GM12875 (cell line): ENCODE measurements around the gene ZBTB32.

ENCODE experiments used
- H3K4me3 ChIP-seq: one replicate; pipeline ENCODE4 v1.5.1; 2011; ENCODE audit warnings: low read depth, low read length, control low read depth
- TF ChIP-seq, protein P1 (sequence below): IDR thresholded peaks from 2 replicates; pipeline ENCODE4 v1.5.1; 2011; ENCODE audit warnings: low read depth, mild to moderate bottlenecking, control low read depth, inconsistent platforms, low read length, moderate library complexity, borderline replicate concordance; ENCODE audit not compliant: insufficient read depth

Gene ZBTB32

DNA sequence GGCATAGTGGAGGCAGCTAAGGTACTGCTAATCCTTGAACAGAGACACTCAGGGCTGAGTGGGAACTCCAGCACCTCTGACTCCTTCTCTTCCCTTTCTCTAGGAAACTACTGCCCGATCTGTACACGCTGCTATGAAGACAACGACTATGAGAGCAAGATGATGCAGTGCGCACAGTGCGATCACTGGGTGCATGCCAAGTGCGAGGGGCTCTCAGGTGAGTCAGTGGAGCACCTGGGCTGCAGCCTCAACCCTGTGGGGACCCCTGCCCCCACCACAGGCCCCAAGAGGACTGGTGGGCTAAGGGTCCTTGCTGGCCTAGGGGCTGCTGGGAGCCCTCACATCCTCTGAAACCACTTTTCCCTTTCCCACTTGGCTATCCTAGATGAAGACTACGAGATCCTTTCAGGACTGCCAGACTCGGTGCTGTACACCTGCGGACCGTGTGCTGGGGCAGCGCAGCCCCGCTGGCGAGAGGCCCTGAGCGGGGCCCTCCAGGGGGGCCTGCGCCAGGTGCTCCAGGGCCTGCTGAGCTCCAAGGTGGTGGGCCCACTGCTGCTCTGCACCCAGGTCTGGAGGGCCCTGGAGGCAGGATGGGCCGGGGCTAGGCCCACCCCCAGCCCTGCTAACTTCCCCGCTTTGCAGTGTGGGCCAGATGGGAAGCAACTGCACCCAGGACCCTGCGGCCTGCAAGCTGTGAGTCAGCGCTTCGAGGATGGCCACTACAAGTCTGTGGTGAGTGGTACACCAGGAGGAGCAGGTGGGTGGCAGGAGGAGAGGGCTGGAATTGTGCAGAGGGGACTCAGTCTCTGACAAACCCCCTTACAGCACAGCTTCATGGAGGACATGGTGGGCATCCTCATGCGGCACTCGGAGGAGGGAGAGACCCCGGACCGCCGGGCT is 22.9 kb downstream of the ZBTB32 start:
- TF ChIP-seq, protein P1, sequence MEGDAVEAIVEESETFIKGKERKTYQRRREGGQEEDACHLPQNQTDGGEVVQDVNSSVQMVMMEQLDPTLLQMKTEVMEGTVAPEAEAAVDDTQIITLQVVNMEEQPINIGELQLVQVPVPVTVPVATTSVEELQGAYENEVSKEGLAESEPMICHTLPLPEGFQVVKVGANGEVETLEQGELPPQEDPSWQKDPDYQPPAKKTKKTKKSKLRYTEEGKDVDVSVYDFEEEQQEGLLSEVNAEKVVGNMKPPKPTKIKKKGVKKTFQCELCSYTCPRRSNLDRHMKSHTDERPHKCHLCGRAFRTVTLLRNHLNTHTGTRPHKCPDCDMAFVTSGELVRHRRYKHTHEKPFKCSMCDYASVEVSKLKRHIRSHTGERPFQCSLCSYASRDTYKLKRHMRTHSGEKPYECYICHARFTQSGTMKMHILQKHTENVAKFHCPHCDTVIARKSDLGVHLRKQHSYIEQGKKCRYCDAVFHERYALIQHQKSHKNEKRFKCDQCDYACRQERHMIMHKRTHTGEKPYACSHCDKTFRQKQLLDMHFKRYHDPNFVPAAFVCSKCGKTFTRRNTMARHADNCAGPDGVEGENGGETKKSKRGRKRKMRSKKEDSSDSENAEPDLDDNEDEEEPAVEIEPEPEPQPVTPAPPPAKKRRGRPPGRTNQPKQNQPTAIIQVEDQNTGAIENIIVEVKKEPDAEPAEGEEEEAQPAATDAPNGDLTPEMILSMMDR: no peak
- H3K4me3 ChIP-seq: no peak overlapping the region

GRCh38 chr19:35727956-35728706 is 23.8 kb downstream of the ZBTB32 start:
- TF ChIP-seq, protein P1: no peak
- no peak overlapping the region for H3K4me3 ChIP-seq

- TF ChIP-seq, protein P1: no peak
- H3K4me3 ChIP-seq: no peak overlapping the region
These were observed 24.7 kb downstream of the ZBTB32 start for GRCh38 chr19:35729021-35729420.

DNA sequence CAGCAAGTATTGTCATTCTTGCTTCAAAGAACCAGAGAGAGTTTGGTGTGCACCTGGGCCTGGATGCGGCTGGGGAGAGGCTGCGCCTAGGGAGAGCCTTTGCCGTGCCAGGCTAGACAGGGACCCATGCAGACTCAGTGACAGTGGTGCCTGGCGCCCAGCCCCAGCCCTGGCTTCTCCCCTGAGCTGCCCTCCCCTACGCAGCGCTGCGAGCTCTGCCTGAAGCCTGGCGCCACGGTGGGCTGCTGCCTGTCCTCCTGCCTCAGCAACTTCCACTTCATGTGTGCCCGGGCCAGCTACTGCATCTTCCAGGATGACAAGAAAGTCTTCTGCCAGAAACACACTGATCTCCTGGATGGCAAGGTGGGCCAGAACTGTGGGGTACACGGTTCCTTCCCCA is 25.4 kb downstream of the ZBTB32 start:
- no peak overlapping the region for H3K4me3 ChIP-seq
- TF ChIP-seq, protein P1: no peak

DNA sequence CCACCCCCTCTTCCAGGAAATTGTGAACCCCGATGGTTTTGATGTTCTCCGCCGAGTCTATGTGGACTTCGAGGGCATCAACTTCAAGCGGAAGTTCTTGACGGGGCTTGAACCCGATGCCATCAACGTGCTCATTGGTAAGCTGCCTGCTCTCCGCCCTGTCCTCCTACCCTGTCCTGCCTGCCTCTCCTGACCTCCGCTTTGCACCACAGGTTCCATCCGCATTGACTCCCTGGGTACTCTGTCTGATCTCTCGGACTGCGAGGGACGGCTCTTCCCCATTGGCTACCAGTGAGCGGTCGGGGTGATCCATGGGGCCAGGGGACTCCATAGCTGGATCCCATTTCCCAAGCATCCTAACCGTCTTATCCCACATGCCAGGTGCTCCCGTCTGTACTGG is 26.0 kb downstream of the ZBTB32 start:
- TF ChIP-seq, protein P1: no peak
- no peak overlapping the region for H3K4me3 ChIP-seq

- no peak overlapping the region for H3K4me3 ChIP-seq
- TF ChIP-seq, protein P1: no peak
These were observed 27.0 kb downstream of the ZBTB32 start for GRCh38 chr19:35731353-35731752.

DNA sequence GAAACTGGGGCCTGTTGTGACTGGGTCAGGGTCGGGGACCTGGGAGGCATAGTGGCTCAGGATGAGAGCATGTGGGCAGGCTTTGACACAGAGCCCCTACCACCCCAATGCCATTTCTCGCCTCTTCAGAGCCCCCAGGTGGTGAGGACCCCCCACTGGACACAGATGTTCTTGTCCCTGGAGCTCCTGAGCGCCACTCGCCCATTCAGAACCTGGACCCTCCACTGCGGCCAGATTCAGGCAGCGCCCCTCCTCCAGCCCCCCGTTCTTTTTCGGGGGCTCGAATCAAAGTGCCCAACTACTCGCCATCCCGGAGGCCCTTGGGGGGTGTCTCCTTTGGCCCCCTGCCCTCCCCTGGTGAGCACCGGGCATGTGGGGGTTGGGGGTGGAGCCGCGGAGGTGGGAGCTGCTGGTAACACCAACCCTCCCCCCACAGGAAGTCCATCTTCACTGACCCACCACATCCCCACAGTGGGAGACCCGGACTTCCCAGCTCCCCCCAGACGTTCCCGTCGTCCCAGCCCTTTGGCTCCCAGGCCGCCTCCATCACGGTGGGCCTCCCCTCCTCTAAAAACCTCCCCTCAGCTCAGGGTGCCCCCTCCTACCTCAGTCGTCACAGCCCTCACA is 27.5 kb downstream of the ZBTB32 start:
- no peak overlapping the region for H3K4me3 ChIP-seq
- TF ChIP-seq, protein P1: no peak
